Subcutaneous abdominal adipose tissue (tissue), 5 donors: Measurements from ENCODE around the gene FNDC11.

Experiments used
- H3K27ac ChIP-seq: one replicate; pipeline ENCODE4 v1.7.0; 2013; ENCODE audit warnings: low read depth, mild to moderate bottlenecking, inconsistent platforms, low read length, moderate library complexity
- H3K27me3 ChIP-seq, 5 donors: one replicate each; pipeline ENCODE4 v1.7.0; 2013; ENCODE audit warnings: low read length in 5 of 5, inconsistent platforms in 1 of 5; ENCODE audit not compliant: control insufficient read depth in 5 of 5, insufficient read depth in 4 of 5
- H3K36me3 ChIP-seq, 5 donors: one replicate each; pipeline ENCODE4 v1.7.0; 2013; ENCODE audit warnings: low read length in 5 of 5; ENCODE audit not compliant: control insufficient read depth in 5 of 5, insufficient read depth in 5 of 5
- H3K4me1 ChIP-seq, 5 donors: one replicate each; pipeline ENCODE4 v1.7.0; 2013; ENCODE audit warnings: low read length in 5 of 5, mild to moderate bottlenecking in 3 of 5, moderate library complexity in 1 of 5; ENCODE audit not compliant: control insufficient read depth in 5 of 5, insufficient read depth in 5 of 5
- H3K4me3 ChIP-seq, 5 donors: one replicate each; pipeline ENCODE4 v1.7.0; 2013; ENCODE audit warnings: low read length in 5 of 5, low read depth in 1 of 5
- H3K9ac ChIP-seq, 5 donors: one replicate each; pipeline ENCODE4 v1.7.0; 2013; ENCODE audit warnings: low read length in 5 of 5, mild to moderate bottlenecking in 4 of 5, moderate library complexity in 3 of 5
- H3K9me3 ChIP-seq, 5 donors: one replicate each; pipeline ENCODE4 v1.7.0; 2013; ENCODE audit warnings: low read length in 5 of 5; ENCODE audit not compliant: control insufficient read depth in 5 of 5
- donor health status: healthy.
- donor health status: healthy.
- donor health status: healthy.
- donor health status: healthy.
- donor health status: healthy.

FNDC11 gene

GRCh38 chr20:63590218-63591146 lies 36.5 kb downstream of the FNDC11 start:
- no peak overlapping the region for H3K9ac ChIP-seq
- peaks cover 0 to 63% (median 52%) of the 10 kb centered on the region in 5 donors for H3K36me3 ChIP-seq
- H3K4me3 ChIP-seq: no peak overlapping the region
- no peaks in the 10 kb centered on the region for H3K9me3 ChIP-seq
- H3K27me3 ChIP-seq: no peaks in the 10 kb centered on the region
- H3K4me1 ChIP-seq: peaks cover 0 to 21% (median 4%) of the 10 kb centered on the region in 5 donors
- no peak overlapping the region for H3K27ac ChIP-seq

DNA sequence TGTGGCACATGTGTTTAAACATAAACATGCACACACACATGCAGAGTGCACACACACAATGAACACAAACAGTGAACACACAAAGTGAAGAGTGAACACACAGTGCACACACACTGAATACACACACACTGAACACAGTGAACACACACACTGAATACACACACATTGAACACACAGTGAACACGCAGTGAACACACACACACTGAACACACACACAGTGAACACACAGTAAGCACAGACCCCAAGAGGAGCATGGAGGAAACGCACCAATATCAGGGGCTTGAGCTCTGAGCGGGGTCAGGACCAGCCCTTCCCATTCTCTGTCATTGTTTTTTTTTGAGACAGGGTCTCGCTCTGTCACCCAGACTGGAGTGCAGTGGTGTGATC lies 37.2 kb downstream of the FNDC11 start:
- H3K36me3 ChIP-seq: peaks cover 0 to 70% (median 58%) of the 10 kb centered on the region in 5 donors
- H3K27ac ChIP-seq: no peak overlapping the region
- peaks cover 0 to 21% (median 4%) of the 10 kb centered on the region in 5 donors for H3K4me1 ChIP-seq
- H3K27me3 ChIP-seq: no peaks in the 10 kb centered on the region
- H3K9me3 ChIP-seq: no peaks in the 10 kb centered on the region
- no peak overlapping the region for H3K9ac ChIP-seq
- no peak overlapping the region for H3K4me3 ChIP-seq

- Histone ChIP-seq H3K27ac (no peak overlapping the region), H3K4me3 (no peak overlapping the region), H3K36me3 (peaks cover 0 to 74% (median 62%) of the 10 kb centered on the region in 5 donors), H3K9me3 (no peaks in the 10 kb centered on the region), H3K9ac (no peak overlapping the region), H3K4me1 (peaks cover 0 to 21% (median 4%) of the 10 kb centered on the region in 5 donors), H3K27me3 (no peaks in the 10 kb centered on the region)
Observed at GRCh38 chr20:63591786-63592355, 37.9 kb downstream of the FNDC11 start.

DNA sequence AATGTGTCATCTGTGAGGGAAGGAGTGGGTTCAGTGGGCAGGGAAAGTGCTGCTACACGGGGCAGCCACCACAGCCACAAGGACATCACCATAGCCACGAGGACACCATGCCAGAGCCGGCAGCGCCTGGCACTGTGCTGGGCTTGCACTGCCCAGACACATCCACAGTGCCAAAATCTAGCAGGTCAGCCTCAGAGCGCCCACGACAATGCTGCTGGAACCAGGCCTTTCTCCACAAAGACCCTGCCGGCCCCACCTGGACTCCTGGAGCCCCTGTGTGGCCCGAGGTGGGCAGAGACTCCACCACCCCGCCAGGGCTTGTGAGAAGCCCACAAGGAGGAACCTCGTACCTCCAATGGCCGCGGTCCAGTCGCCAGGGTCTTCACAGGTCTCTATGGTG lies 38.7 kb downstream of the FNDC11 start:
- Histone ChIP-seq H3K27ac (no peak overlapping the region), H3K27me3 (no peaks in the 10 kb centered on the region), H3K4me1 (peaks cover 0 to 14% (median 4%) of the 10 kb centered on the region in 5 donors), H3K36me3 (peaks cover 0 to 81% (median 65%) of the 10 kb centered on the region in 5 donors), H3K9me3 (no peaks in the 10 kb centered on the region), H3K9ac (no peak overlapping the region), H3K4me3 (no peak overlapping the region)

- Histone ChIP-seq H3K27me3 (no peaks in the 10 kb centered on the region), H3K9me3 (no peaks in the 10 kb centered on the region), H3K27ac (no peak overlapping the region), H3K4me1 (peaks cover 0 to 5% (median 0%) of the 10 kb centered on the region in 5 donors), H3K9ac (no peak overlapping the region), H3K4me3 (no peak overlapping the region), H3K36me3 (peaks cover 0 to 82% (median 76%) of the 10 kb centered on the region in 5 donors)
Observed at GRCh38 chr20:63594043-63594561, 40.1 kb downstream of the FNDC11 start.

DNA sequence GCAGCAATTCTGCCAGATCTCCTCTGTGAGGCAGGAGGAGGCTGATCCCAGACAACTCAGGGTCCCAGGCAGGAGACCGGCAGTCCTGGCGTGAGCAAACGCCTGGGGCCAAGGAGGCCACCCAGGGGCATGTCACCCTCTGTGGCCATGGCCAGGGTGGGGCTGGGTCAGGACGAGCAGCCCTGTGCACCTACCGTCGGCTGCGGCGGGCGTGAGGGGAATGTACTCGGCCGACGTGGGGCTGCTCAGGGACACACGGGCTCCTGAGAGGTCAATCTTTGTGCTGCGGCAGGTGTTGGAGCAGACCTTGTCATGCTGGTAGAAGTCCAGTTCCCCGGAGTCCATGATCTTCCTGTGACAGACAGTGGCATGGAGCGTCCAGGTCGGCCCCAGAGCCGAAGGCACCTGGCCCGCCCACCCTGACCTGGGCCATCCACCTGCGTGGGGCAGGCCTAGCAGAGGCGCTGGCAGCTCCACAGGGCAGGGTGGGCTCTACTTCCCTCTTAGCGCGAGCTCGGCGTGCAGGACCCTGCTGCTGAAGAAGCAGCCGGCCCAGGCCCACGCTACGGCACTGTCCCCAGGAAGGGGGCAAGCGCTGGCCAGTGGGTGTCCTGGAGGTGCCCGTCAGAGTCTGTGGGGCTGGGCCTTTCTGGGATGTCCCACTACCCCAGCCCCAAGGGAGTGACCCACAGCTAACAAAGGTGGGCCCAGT lies 41.6 kb downstream of the FNDC11 start:
- Histone ChIP-seq H3K36me3 (peaks cover 0 to 76% (median 70%) of the 10 kb centered on the region in 5 donors), H3K27ac (no peak overlapping the region), H3K9me3 (no peaks in the 10 kb centered on the region)

GRCh38 chr20:63596423-63596822 lies 42.5 kb downstream of the FNDC11 start:
- H3K4me3 ChIP-seq: no peak overlapping the region
- no peak overlapping the region for H3K27ac ChIP-seq

More for the DNA sequence above, 41.6 kb downstream of the FNDC11 start:
- Histone ChIP-seq H3K4me1 (peaks cover 0 to 5% (median 0%) of the 10 kb centered on the region in 5 donors), H3K27me3 (no peaks in the 10 kb centered on the region), H3K4me3 (no peak overlapping the region), H3K9ac (no peak overlapping the region)

GRCh38 chr20:63597651-63598478 lies 43.9 kb downstream of the FNDC11 start:
- peaks cover 0 to 5% (median 0%) of the 10 kb centered on the region in 5 donors for H3K4me1 ChIP-seq
- H3K9ac ChIP-seq: no peak overlapping the region
- H3K36me3 ChIP-seq: peaks cover 0 to 76% (median 67%) of the 10 kb centered on the region in 5 donors
- no peaks in the 10 kb centered on the region for H3K27me3 ChIP-seq
- no peak overlapping the region for H3K27ac ChIP-seq
- no peaks in the 10 kb centered on the region for H3K9me3 ChIP-seq
- H3K4me3 ChIP-seq: no peak overlapping the region

More at GRCh38 chr20:63596423-63596822, 42.5 kb downstream of the FNDC11 start:
- Histone ChIP-seq H3K9me3 (no peaks in the 10 kb centered on the region), H3K4me1 (peaks cover 0 to 5% (median 0%) of the 10 kb centered on the region in 5 donors), H3K36me3 (peaks cover 0 to 76% (median 70%) of the 10 kb centered on the region in 5 donors), H3K27me3 (no peaks in the 10 kb centered on the region), H3K9ac (no peak overlapping the region)
